ENCODE results near the gene CAPN9. TPM values are rescaled to one million over a fixed set of nuclear protein-coding genes. Genes with fewer than 3 reads are reported as not detected.

CAPN9 gene
- total RNA-seq, 1 donor from 2014 or later = 0.19 TPM

DNA sequence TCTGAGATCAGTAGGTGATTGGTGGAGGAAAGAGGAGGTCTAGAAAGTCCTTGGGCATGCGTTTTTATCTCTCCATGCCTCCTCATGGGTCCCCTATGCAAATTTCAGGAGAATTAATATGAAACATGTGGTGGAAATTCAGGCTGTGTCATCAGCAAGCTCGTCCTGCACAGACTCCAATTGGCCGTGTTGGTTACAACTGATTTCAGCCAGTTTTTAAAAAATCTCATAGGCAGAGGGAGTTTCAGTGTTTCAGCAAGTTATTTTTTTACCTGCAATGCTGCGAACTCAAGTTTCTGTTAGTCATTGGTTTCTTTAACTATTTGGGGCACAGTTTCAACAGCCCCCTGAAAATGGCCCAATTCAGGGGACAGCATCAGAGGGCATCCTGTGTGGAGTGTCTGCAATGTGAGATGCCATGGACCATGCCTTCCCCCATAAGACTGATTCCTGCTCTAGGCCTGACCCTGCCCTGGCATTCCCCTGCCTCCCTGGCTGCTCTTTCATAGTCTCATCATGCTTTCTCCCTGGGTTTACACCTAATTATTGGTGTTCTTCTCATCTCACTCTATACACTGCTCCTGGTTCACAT lies 61.2 kb downstream of the CAPN9 start:
- Mint-ChIP-seq H3K36me3 (no peaks in the 10 kb centered on the region), H3K4me3 (no peak overlapping the region), H3K27me3 (ENCODE audit: insufficient read depth, low read depth) (peaks cover 2% of the 10 kb centered on the region), H3K9me3 (peaks cover 18% of the 10 kb centered on the region), H3K27ac (no peak overlapping the region), H3K4me1 (peaks cover 5% of the 10 kb centered on the region)
- Histone ChIP-seq H2AFZ (replicated peaks) (no peak overlapping the region), H3K4me1 (no peaks in the 10 kb centered on the region), H3K36me3 (no peaks in the 10 kb centered on the region), H3K27ac (no peak overlapping the region), H3K9ac (no peak overlapping the region), H3K4me3 (no peak overlapping the region), H3K4me2 (no peak overlapping the region), H3K27me3 (peaks cover 13% of the 10 kb centered on the region), H3K9me3 (ENCODE audit: low read depth) (peaks cover 15% of the 10 kb centered on the region), H4K20me1 (ENCODE audit: low read depth) (no peaks in the 10 kb centered on the region), H3K79me2 (ENCODE audit: low read depth) (no peaks in the 10 kb centered on the region), H3F3A (ENCODE audit: low read depth) (no peaks in the 10 kb centered on the region)
- TF ChIP-seq EZH2 (IDR thresholded peaks at IDR 0.05) = no peak
- TF ChIP-seq EZH2phosphoT487 (IDR thresholded peaks at IDR 0.05) = no peak
- TF ChIP-seq, protein P1, sequence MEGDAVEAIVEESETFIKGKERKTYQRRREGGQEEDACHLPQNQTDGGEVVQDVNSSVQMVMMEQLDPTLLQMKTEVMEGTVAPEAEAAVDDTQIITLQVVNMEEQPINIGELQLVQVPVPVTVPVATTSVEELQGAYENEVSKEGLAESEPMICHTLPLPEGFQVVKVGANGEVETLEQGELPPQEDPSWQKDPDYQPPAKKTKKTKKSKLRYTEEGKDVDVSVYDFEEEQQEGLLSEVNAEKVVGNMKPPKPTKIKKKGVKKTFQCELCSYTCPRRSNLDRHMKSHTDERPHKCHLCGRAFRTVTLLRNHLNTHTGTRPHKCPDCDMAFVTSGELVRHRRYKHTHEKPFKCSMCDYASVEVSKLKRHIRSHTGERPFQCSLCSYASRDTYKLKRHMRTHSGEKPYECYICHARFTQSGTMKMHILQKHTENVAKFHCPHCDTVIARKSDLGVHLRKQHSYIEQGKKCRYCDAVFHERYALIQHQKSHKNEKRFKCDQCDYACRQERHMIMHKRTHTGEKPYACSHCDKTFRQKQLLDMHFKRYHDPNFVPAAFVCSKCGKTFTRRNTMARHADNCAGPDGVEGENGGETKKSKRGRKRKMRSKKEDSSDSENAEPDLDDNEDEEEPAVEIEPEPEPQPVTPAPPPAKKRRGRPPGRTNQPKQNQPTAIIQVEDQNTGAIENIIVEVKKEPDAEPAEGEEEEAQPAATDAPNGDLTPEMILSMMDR (IDR thresholded peaks at IDR 0.05) = no peak
- no peak for DNase-seq (ENCODE audit: low spot score)

DNA sequence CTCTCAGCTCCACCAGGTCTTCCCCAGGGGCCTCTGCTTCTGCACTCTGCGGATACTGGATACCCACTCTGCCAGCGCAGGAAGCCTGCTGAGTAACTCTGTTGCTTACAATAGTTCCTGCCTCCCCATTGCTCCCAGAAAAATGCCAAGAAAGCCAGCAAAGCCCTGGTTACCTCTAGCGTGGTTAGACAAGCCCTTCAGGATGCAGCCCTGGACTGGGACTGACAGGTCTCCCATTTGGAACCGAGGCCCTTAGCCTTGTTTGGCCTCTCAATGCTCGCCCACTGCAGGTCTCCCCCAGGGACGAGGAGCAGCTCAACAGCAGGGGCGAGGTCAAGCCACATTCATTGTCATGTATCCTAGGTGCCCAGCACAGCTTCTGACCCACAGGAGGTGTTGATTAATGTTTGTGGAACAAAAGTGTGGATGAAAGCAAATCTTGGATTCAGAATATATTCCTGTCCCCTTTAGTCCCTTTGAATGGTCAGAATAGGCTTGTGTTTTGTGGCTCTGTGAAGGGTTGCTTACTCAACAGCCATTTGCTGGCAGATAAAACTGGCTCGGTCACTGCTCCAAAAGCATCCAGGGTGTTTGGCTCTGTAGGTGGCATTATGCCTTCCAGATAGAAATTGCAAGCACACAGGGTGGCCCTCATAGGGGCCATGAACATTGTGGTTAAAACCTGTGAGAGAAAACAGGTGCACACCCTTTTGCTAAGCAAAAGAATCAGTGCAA lies 62.2 kb downstream of the CAPN9 start:
- peaks cover 2% of the 10 kb centered on the region for H3K27me3 Mint-ChIP-seq (ENCODE audit: insufficient read depth, low read depth)
- H3K36me3 ChIP-seq = no peaks in the 10 kb centered on the region
- H3K9ac ChIP-seq = no peak overlapping the region
- H3K4me2 ChIP-seq = no peak overlapping the region
- H3K4me1 ChIP-seq = no peaks in the 10 kb centered on the region
- H3K27ac ChIP-seq = no peak overlapping the region
- H3K4me1 Mint-ChIP-seq = peaks cover 5% of the 10 kb centered on the region
- H3K36me3 Mint-ChIP-seq = no peaks in the 10 kb centered on the region
- H3K9me3 ChIP-seq (ENCODE audit: low read depth) = peaks cover 18% of the 10 kb centered on the region
- no peaks in the 10 kb centered on the region for H4K20me1 ChIP-seq (ENCODE audit: low read depth)
- TF ChIP-seq, protein P1 (IDR thresholded peaks at IDR 0.05) = no peak
- no peak for TF ChIP-seq EZH2phosphoT487 (IDR thresholded peaks at IDR 0.05)
- TF ChIP-seq EZH2 (IDR thresholded peaks at IDR 0.05) = no peak
- no peaks in the 10 kb centered on the region for H3K79me2 ChIP-seq (ENCODE audit: low read depth)
- no peak overlapping the region for H3K4me3 Mint-ChIP-seq
- H2AFZ ChIP-seq (replicated peaks) = no peak overlapping the region
- no peak overlapping the region for H3K4me3 ChIP-seq
- H3K9me3 Mint-ChIP-seq = peaks cover 18% of the 10 kb centered on the region
- no peaks in the 10 kb centered on the region for H3F3A ChIP-seq (ENCODE audit: low read depth)
- no peak overlapping the region for H3K27ac Mint-ChIP-seq
- H3K27me3 ChIP-seq = peaks cover 11% of the 10 kb centered on the region
- no peak for DNase-seq (ENCODE audit: low spot score)

DNA sequence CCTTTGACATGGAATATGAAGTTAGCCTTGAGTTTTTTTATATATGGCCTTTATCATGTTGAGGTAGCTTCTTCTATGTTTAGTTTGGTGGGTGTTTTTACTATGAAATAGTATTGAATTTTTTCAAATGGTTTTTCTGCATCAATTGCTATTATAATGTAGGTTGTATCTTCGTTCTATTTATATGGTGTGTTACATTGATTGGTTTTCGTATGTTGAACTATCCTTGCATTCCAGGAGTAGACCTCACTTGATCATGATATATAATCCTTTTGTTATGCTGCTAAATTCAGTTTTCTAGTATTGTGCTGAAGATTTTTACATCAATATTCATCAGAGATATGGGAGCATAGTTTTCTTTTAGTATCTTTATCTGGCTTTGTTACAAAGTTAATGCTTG lies 65.4 kb downstream of the CAPN9 start:
- Histone ChIP-seq H3K9me3 (ENCODE audit: low read depth) (peaks cover 18% of the 10 kb centered on the region), H3F3A (ENCODE audit: low read depth) (no peaks in the 10 kb centered on the region), H3K79me2 (ENCODE audit: low read depth) (no peaks in the 10 kb centered on the region), H3K4me2 (no peak overlapping the region), H3K4me1 (no peaks in the 10 kb centered on the region), H3K4me3 (no peak overlapping the region), H3K9ac (no peak overlapping the region), H3K27me3 (no peaks in the 10 kb centered on the region), H3K36me3 (no peaks in the 10 kb centered on the region), H2AFZ (replicated peaks) (no peak overlapping the region), H3K27ac (no peak overlapping the region), H4K20me1 (ENCODE audit: low read depth) (no peaks in the 10 kb centered on the region)
- TF ChIP-seq, protein P1 (IDR thresholded peaks at IDR 0.05) = no peak
- TF ChIP-seq EZH2phosphoT487 (IDR thresholded peaks at IDR 0.05) (no peak), EZH2 (IDR thresholded peaks at IDR 0.05) (no peak)
- Mint-ChIP-seq H3K27ac (no peak overlapping the region), H3K36me3 (no peaks in the 10 kb centered on the region), H3K4me3 (no peak overlapping the region), H3K27me3 (ENCODE audit: insufficient read depth, low read depth) (peaks cover 4% of the 10 kb centered on the region), H3K4me1 (peaks cover 5% of the 10 kb centered on the region), H3K9me3 (peaks cover 16% of the 10 kb centered on the region)
- DNase-seq (ENCODE audit: low spot score) = no peak

All from neural progenitor cell (in vitro differentiated cells).